Neural progenitor cell (in vitro differentiated cells): ENCODE results near the gene MRPL51.

Experiments
- EZH2 ChIP-seq: fragments of 200-600 bp; sonication (generic); IDR thresholded peaks from 2 replicates; pipeline ENCODE4 v1.6.1; 2017; ENCODE audit warnings: antibody characterized with exemption, mild to moderate bottlenecking, moderate library complexity
- EZH2phosphoT487 ChIP-seq: fragments of 200-600 bp; sonication (generic); IDR thresholded peaks from 2 replicates; pipeline ENCODE4 v1.6.1; 2017; ENCODE audit warnings: antibody characterized with exemption
- TF ChIP-seq, protein P1 (sequence below): fragments of 200-600 bp; sonication (generic); IDR thresholded peaks from 2 replicates; pipeline ENCODE4 v1.5.1; 2017; ENCODE audit warnings: antibody characterized with exemption, mild to moderate bottlenecking

DNA sequence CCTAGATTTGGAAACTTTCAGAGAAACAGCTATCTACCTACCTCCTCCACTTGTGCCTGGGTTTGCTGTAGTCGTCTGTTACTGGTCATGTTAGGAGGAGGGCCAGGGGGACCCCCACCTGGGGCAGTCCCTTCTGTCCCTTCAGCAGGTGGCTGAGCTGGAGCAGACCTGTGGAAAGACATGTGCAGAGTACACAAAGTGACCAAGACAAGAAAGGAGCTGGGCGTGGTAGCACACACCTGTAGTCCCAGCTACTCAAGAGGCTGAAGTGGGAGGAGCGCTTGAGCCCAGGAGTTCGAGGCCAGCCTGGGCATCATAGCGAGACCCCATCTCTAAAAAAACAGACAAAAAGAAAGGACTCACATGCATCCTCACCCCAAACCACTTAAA, 26.9 kb downstream of the MRPL51 start:
- TF ChIP-seq EZH2 (no peak), EZH2phosphoT487 (no peak)
- TF ChIP-seq, protein P1, sequence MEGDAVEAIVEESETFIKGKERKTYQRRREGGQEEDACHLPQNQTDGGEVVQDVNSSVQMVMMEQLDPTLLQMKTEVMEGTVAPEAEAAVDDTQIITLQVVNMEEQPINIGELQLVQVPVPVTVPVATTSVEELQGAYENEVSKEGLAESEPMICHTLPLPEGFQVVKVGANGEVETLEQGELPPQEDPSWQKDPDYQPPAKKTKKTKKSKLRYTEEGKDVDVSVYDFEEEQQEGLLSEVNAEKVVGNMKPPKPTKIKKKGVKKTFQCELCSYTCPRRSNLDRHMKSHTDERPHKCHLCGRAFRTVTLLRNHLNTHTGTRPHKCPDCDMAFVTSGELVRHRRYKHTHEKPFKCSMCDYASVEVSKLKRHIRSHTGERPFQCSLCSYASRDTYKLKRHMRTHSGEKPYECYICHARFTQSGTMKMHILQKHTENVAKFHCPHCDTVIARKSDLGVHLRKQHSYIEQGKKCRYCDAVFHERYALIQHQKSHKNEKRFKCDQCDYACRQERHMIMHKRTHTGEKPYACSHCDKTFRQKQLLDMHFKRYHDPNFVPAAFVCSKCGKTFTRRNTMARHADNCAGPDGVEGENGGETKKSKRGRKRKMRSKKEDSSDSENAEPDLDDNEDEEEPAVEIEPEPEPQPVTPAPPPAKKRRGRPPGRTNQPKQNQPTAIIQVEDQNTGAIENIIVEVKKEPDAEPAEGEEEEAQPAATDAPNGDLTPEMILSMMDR: no peak
